A549 (cell line): ENCODE data around the gene NPAS1. TPM values are rescaled to one million over a fixed set of nuclear protein-coding genes. Genes with fewer than 3 reads are reported as not detected.

Source experiments
- ATAC-seq, 2 experiments: fragments of 200-7000 bp in 1 of 2; fragments of >200 bp in 1 of 2; cut with Nextera tagmentation in 1 of 2; cut with Tn5 transposase in 1 of 2; 3 replicates each; pipeline versions ENCODE4 v1.8.0 to v1.9.1; 2018 to 2020; ENCODE audit warnings: mild to moderate bottlenecking in 1 of 2, moderate library complexity in 1 of 2
- CTCF ChIA-PET: fragments of 300-600 bp; sonication (Branson Sonifier 250); formaldehyde crosslinking; extraction: SDS; loops from one replicate; lab custom pipeline; 2021; ENCODE audit warnings: antibody characterized with exemption, inconsistent platforms; lab: Yijun Ruan, JAX
- POLR2A ChIA-PET: fragments of 350-600 bp; formaldehyde crosslinking; extraction: SDS; loops from one replicate; lab custom pipeline; 2021; ENCODE audit warnings: antibody characterized with exemption, inconsistent platforms; lab: Yijun Ruan, JAX
- DNase-seq, 2 experiments: peaks; one replicate each; pipeline versions ENCODE4 v3.0.0 to v3.0.0-alpha.2; 2011 to 2016; ENCODE audit warnings: low read depth in 1 of 2, low spot score in 1 of 2
- FAIRE-seq: peaks from 2 replicates; lab custom pipeline; 2011; peaks lifted over from hg19 to GRCh38; lab: Jason Lieb, UNC
- H3K27ac ChIP-seq, 2 experiments: fragments of >200 bp; sonication (Bioruptor Twin); formaldehyde crosslinking; 3 replicates each; pipeline ENCODE4 v1.5.1; 2016 to 2017
- H3K4me1 ChIP-seq: fragments of >200 bp; sonication (Bioruptor Twin); formaldehyde crosslinking; 3 replicates; pipeline ENCODE4 v1.6.1; 2016
- H3K4me2 ChIP-seq: fragments of >200 bp; sonication (Bioruptor Twin); formaldehyde crosslinking; 3 replicates; pipeline ENCODE4 v1.6.1; 2016
- H3K4me3 ChIP-seq: fragments of >200 bp; sonication (Bioruptor Twin); formaldehyde crosslinking; 3 replicates; pipeline ENCODE4 v1.5.1; 2016
- H3K9me3 ChIP-seq: fragments of >200 bp; sonication (Bioruptor Twin); formaldehyde crosslinking; 3 replicates; pipeline ENCODE4 v1.6.1; 2016
- ATOH8 ChIP-seq: fragments of 250-450 bp; sonication (Bioruptor Pico); IDR thresholded peaks from 2 replicates; pipeline ENCODE4 v1.5.0; 2020; ENCODE audit warnings: low read depth, mild to moderate bottlenecking, moderate library complexity
- CEBPB ChIP-seq, 2 experiments: fragments of >200 bp in 1 of 2; sonication (Bioruptor Twin) in 1 of 2; formaldehyde crosslinking in 1 of 2; IDR thresholded peaks; 2 replicates each; pipeline ENCODE4 v1.6.1; 2012 to 2016
- CHD2 ChIP-seq: fragments of 150-350 bp; IDR thresholded peaks from 2 replicates; pipeline ENCODE4 v1.6.1; 2014; ENCODE audit warnings: low read length; ENCODE audit not compliant: partially characterized antibody
- E2F6 ChIP-seq: IDR thresholded peaks from 2 replicates; pipeline ENCODE4 v1.6.1; 2012; ENCODE audit warnings: low read depth, borderline replicate concordance
- EHF ChIP-seq: fragments of 250-450 bp; sonication (Bioruptor Pico); IDR thresholded peaks from 2 replicates; pipeline ENCODE4 v1.5.0; 2020; ENCODE audit warnings: mild to moderate bottlenecking
- EHMT2 ChIP-seq: fragments of 200-600 bp; sonication (generic); IDR thresholded peaks from 2 replicates; pipeline ENCODE4 v1.6.1; 2016; ENCODE audit warnings: antibody characterized with exemption, low read depth, mild to moderate bottlenecking, moderate library complexity
- FOXS1 ChIP-seq: fragments of 250-450 bp; sonication (Bioruptor Pico); IDR thresholded peaks from 2 replicates; pipeline ENCODE4 v1.5.0; 2020; ENCODE audit warnings: mild to moderate bottlenecking, moderate library complexity
- HDAC2 ChIP-seq: fragments of 200-600 bp; sonication (generic); IDR thresholded peaks from 2 replicates; pipeline ENCODE4 v1.6.1; 2016
- JUN ChIP-seq, 2 experiments: fragments of >200 bp; sonication (Bioruptor Twin); formaldehyde crosslinking; IDR thresholded peaks; 2 replicates in 1 of 2; 3 replicates in 1 of 2; pipeline ENCODE4 v1.6.1; 2016 to 2017
- JUNB ChIP-seq: fragments of >200 bp; sonication (Bioruptor Twin); formaldehyde crosslinking; IDR thresholded peaks from 2 replicates; pipeline ENCODE4 v1.6.1; 2016
- KDM1A ChIP-seq: fragments of 200-600 bp; sonication (generic); IDR thresholded peaks from 2 replicates; pipeline ENCODE4 v1.6.1; 2016; ENCODE audit warnings: low read depth, mild to moderate bottlenecking
- MAX ChIP-seq: IDR thresholded peaks from 2 replicates; pipeline ENCODE4 v1.6.1; 2012
- NR3C1 ChIP-seq: fragments of >200 bp; sonication (Bioruptor Twin); formaldehyde crosslinking; IDR thresholded peaks from 3 replicates; pipeline ENCODE4 v1.6.1; 2017
- RCOR1 ChIP-seq: fragments of 150-350 bp; IDR thresholded peaks from 2 replicates; pipeline ENCODE4 v1.6.1; 2014; ENCODE audit warnings: antibody characterized with exemption, low read length, low read depth
- REST ChIP-seq: fragments of 200-600 bp; sonication (generic); IDR thresholded peaks from 2 replicates; pipeline ENCODE4 v1.6.1; 2016; ENCODE audit warnings: antibody characterized with exemption, mild to moderate bottlenecking, moderate library complexity
- RNF2 ChIP-seq: fragments of 200-600 bp; sonication (generic); IDR thresholded peaks from 2 replicates; pipeline ENCODE4 v1.6.1; 2016; ENCODE audit warnings: low read depth, mild to moderate bottlenecking, antibody characterized with exemption, moderate library complexity, borderline replicate concordance
- USF2 ChIP-seq: fragments of 450-650 bp; IDR thresholded peaks from 2 replicates; pipeline ENCODE4 v1.6.1; 2014; ENCODE audit warnings: antibody characterized with exemption
- ZFP36 ChIP-seq: fragments of 450-650 bp; IDR thresholded peaks from 2 replicates; pipeline ENCODE4 v1.6.1; 2014; ENCODE audit warnings: borderline replicate concordance; ENCODE audit not compliant: partially characterized antibody
- WGBS: methylation state at CpG from one replicate; pipeline ENCODE4 v1.1.6; 2017; ENCODE audit errors: missing lambda C conversion rate; 5-methylcytosine and 5-hydroxymethylcytosine counted together
- polyA plus RNA-seq, 4 experiments: library from polyadenylated mRNA; depleted of rRNA in 3 of 4; stranded (reverse); fragments of >200 nt; fragmentation: RNase III in 1 of 4; extraction: RNeasy Plus Mini Kit Qiagen cat#74134 plus additional on column Dnase treatment in 1 of 4; gene quantifications; 2 replicates in 3 of 4; 3 replicates in 1 of 4; pipeline ENCODE4 v1.2.3, GENCODE V29; 2011 to 2017

NPAS1 gene
- polyA plus RNA-seq, 2 of the 4 experiments (the other 2 are of a cell fraction) = 1.5 to 2.3 TPM

- FAIRE-seq (no peak), ATAC-seq (no peak), DNase-seq (no peak)
- Histone ChIP-seq H3K27ac (peak overlapping the region in 1 of 2 experiments; percentile 70; a peak in 3 of 6 replicates), H3K4me3 (peak overlapping the region; percentile 50), H3K9me3 (no peaks in the 10 kb centered on the region), H3K4me1 (peaks cover 31% of the 10 kb centered on the region), H3K4me2 (peak overlapping the region; percentile 100)
- no peak for TF ChIP-seq EHMT2
- TF ChIP-seq EHF = no peak
- TF ChIP-seq NR3C1 = no peak
- TF ChIP-seq JUNB = no peak
- ChIA-PET CTCF (interaction anchor here (0.6 to 6.6 kb wide), 13 partner anchors 7 to 224 kb away, joined by 3 to 75 read pairs (median 5); no protein-coding TSS in a partner anchor), POLR2A (interaction anchor here (1.3 kb wide), 1 partner anchor 93 kb away, joined by 3 read pairs; the partner anchor contains the start of gene ZC3H4)
- 2% methylated on average over 18 of the region's 62 CpGs for WGBS
Observed at GRCh38 chr19:47020132-47020805, 632 bp downstream of the NPAS1 start.

GRCh38 chr19:47020992-47021496, 1.4 kb downstream of the NPAS1 start:
- DNase-seq (peak in 1 of 2 experiments; percentile 65), ATAC-seq (peak; percentile 39 to 65), FAIRE-seq (no peak)
- H3K9me3 ChIP-seq = no peaks in the 10 kb centered on the region
- ChIA-PET POLR2A (no interaction called here), CTCF (interaction anchor here (1.2 to 6.6 kb wide), 6 partner anchors 8 to 105 kb away, joined by 5 to 75 read pairs (median 6); no protein-coding TSS in a partner anchor)
- H3K4me2 ChIP-seq = peak overlapping the region; percentile 100
- WGBS = 3% methylated on average over 12 of the region's 37 CpGs
- TF ChIP-seq ATOH8 (CRISPR knock-in tag) = no peak
- H3K4me1 ChIP-seq = peaks cover 31% of the 10 kb centered on the region
- peak overlapping the region in 1 of 2 experiments; percentile 70; a peak in 3 of 6 replicates for H3K27ac ChIP-seq
- peak overlapping the region; percentile 50 for H3K4me3 ChIP-seq

GRCh38 chr19:47021536-47022139, 2.0 kb downstream of the NPAS1 start:
- CTCF ChIA-PET = interaction anchor here (1.2 to 6.6 kb wide), 8 partner anchors 9 to 165 kb away, joined by 3 to 75 read pairs (median 9); no protein-coding TSS in a partner anchor
- peak overlapping the region; percentile 50 for H3K4me3 ChIP-seq
- DNase-seq = peak in 1 of 2 experiments; percentile 53
- POLR2A ChIA-PET = interaction anchor here (0.6 kb wide), 1 partner anchor 27 kb away, joined by 3 read pairs; the partner anchor contains the start of gene TMEM160
- 39% methylated on average over 8 of the region's 50 CpGs for WGBS
- TF ChIP-seq E2F6 = peak; percentile 81; the same call in 1 of the 2 replicates
- peak; percentile 32; the same call in 1 of the 2 replicates for TF ChIP-seq KDM1A
- TF ChIP-seq RCOR1 = 0 out of 2 replicates have a peak, but pooled peaks have one; percentile 52
- peak in 1 of 2 experiments; percentile 43; a peak in 1 of 5 replicates for TF ChIP-seq JUN (IDR thresholded peaks at IDR 0.05)
- TF ChIP-seq MAX = peak; percentile 67
- peak; percentile 98 for TF ChIP-seq ZFP36
- TF ChIP-seq FOXS1 (CRISPR knock-in tag) = no peak
- TF ChIP-seq CEBPB (IDR thresholded peaks at IDR 0.05) = no peak
- TF ChIP-seq HDAC2 = peak; percentile 79
- TF ChIP-seq, all 56 proteins: peak for 7
- no peak for FAIRE-seq
- Histone ChIP-seq H3K4me1 (peaks cover 31% of the 10 kb centered on the region), H3K4me2 (peak overlapping the region; percentile 100), H3K27ac (peak overlapping the region in 1 of 2 experiments; percentile 70; a peak in 3 of 6 replicates), H3K9me3 (no peaks in the 10 kb centered on the region)
- peak; percentile 40 to 56; a peak in 5 of 6 replicates for ATAC-seq

- TF ChIP-seq FOXS1 (CRISPR knock-in tag) (no peak), CHD2 (no peak), USF2 (no peak), ZFP36 (peak; percentile 9), RNF2 (no peak), REST (no peak), KDM1A (no peak)
- H3K4me3 ChIP-seq = peak overlapping the region; percentile 50; the same call in 1 of the 3 replicates
- no peak overlapping the region for H3K27ac ChIP-seq
- FAIRE-seq (no peak), DNase-seq (no peak), ATAC-seq (peak in 1 of 2 experiments; percentile 9; a peak in 3 of 6 replicates)
- no peaks in the 10 kb centered on the region for H3K9me3 ChIP-seq
- 61% methylated on average over 14 of the region's 14 CpGs for WGBS
- peak overlapping the region; percentile 100 for H3K4me2 ChIP-seq
- POLR2A ChIA-PET = interaction anchor here (0.6 kb wide), 1 partner anchor 26 kb away, joined by 3 read pairs; the partner anchor contains the start of gene TMEM160
- peaks cover 31% of the 10 kb centered on the region for H3K4me1 ChIP-seq
- CTCF ChIA-PET = interaction anchor here (1.1 to 6.6 kb wide), 9 partner anchors 9 to 166 kb away, joined by 3 to 75 read pairs (median 8); no protein-coding TSS in a partner anchor
Observed at GRCh38 chr19:47022140-47022536, 2.5 kb downstream of the NPAS1 start.
